IPS DF 19.7 (cell line): Measurements from ENCODE around the gene ADAM22.

Experiments used
- DNase-seq: peaks from one replicate; pipeline ENCODE4 v3.0.0-alpha.2; 2013; ENCODE audit warnings: low read depth, low spot score

ADAM22 gene

DNA sequence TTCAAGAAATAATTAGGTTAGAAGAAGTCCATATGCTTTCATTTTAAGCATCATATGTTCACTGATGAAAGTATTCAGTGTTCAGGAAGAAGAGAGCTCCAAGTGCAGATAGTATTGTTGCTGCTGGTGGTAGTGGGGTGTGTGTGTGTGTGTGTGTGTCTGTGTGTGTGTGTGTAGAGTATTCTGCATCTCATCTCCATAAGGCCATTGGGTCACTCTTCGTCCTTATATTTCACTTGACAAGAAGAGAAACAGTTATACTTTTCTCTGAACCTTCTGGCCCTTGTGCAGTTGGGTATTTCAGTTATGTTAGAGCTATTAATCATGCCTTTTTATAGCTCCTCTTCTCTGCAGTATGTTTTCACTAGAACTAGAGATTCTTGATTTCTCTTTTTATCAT is 26.2 kb downstream of the ADAM22 start:
- DNase-seq = no peak

- DNase-seq = no peak
Observed at GRCh38 chr7:87961754-87962153, 27.7 kb downstream of the ADAM22 start.

DNA sequence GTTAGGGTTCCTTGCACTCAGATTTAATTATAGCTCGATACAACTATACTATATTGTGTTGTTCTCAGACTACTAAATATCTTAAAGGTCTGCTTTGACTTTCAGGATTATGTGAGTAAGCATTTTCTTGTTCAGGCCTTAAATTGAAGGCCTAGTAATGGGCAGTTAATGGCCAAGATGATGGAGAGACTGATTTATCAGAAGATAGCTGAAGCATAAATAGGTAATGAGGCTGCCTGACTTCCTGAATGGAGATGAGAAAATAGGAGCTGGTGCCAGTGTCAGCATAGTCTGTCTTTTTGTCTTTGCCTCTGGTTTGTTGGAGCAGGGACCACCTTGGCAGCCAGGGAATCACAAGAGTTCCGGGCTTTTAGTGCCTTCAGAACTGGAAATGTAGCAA is 32.2 kb downstream of the ADAM22 start:
- no peak for DNase-seq

- DNase-seq = no peak
Observed at GRCh38 chr7:87968021-87968420, 34.0 kb downstream of the ADAM22 start.

DNA sequence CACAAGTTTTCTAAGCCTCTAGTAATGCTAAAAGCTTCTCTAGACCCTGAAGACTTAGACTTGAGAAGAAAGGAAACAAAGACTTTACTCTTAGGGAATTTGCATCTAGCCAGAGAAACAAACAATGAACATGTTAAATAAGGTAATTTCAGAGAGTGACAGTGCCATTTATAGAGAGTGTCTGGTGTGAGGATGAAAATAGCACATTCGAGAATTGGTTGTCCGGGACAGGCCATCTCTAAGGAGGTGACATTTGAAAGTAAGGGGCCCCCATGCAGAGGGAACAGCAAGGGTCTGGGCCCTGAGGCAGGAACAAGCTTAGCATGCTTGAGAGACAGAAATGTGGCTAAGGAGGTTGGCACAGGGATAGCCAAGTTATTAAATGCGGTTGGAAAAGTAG is 48.1 kb downstream of the ADAM22 start:
- DNase-seq = no peak

DNA sequence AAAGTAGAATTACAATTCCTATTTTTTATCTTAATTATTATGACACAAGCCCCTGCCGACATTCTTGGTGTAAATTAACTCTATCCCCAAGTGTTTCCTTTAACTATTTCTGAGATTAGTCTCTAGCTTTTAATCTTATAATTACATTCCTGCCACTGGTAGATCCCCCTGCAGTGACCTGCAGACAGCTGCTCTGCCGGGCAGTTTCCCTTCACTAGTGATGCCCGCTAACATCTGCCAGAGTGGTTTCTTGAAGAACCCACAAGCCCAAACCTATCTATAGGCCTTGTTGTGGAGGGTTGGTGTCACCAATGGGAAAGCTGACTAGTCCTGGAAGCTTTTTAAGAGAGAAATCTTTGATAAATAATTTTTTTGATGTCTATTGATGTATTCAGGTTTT is 50.0 kb downstream of the ADAM22 start:
- DNase-seq = no peak

DNA sequence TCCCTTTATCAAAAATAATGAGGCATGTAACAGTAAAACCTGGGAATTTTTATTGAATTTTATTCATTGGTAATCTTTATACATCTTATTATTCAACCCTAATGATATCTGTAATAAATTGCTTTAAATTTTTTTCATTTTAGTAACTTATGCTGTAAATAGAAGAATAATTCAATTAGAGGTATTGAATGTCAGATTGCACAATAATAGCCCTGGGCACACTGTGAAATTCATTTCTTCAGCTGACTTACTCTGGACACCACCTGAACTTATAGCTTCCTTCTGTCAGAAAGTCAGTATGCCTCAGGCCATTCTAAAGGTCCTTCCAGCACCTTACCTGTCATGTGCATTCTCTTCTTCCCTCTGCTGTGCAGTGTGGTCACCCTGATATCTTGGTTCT is 59.2 kb downstream of the ADAM22 start:
- no peak for DNase-seq

GRCh38 chr7:87999261-87999660 is 65.2 kb downstream of the ADAM22 start:
- DNase-seq = no peak

- no peak for DNase-seq
Observed at GRCh38 chr7:88001744-88002530, 67.9 kb downstream of the ADAM22 start.

DNA sequence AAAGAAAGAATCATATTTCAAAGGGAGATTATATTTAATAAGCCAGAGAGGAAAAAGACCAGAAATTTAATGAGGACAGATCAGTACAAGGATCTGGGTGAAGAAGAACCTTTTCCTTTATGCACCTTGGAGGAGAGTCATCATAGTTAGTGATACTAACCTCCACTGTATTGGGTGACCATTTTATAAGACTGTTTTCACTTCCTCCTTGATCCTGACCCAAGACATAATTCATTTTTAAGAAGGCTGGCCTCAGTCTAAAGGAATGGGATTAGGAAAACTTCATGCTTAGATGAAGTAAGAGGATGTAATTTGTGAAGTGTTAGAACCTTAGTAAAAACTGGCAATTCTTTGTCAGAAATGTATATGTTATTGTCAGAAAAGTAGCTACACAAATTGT is 68.6 kb downstream of the ADAM22 start:
- DNase-seq = no peak

- DNase-seq = no peak
Observed at GRCh38 chr7:88003581-88003980, 69.5 kb downstream of the ADAM22 start.

DNA sequence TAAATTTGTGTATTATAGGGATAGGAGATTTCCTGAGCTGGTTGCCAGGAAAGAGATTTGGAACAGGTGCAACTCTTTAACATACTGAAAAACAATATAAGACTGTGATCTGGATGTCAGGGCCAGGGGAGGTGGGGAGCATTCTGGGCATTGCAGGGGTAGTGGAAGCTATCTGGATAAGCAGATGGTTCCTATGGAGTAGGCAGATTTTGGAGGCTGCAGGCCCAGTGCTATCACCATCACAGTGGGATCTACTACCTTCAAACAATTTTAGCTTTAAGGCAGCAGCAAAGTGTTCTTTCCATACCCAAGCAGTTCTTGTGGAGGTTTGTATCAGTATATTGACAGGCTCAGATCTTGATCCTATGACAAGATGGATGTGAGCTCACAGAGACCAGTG is 71.1 kb downstream of the ADAM22 start:
- no peak for DNase-seq

DNA sequence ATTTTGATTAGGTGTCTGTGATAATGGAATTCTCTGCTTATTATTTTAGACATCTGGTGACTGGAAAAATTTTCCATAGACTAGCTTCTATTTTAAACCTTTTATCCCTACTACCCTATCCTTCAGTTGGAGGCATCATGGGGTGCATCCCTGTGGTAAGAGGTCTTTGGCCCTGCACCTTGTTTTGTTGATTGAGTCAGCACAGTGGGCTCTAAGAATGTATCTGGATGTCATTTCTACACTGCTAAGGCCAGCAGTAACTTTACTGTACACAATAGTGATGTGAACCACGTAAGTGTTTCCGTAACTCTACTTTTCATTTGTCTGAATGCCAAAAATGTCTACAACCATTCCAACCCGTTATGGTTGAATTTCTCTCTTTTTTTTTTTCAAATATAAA is 75.6 kb downstream of the ADAM22 start:
- DNase-seq = no peak

GRCh38 chr7:88012086-88012485 is 78.0 kb downstream of the ADAM22 start:
- DNase-seq = no peak

DNA sequence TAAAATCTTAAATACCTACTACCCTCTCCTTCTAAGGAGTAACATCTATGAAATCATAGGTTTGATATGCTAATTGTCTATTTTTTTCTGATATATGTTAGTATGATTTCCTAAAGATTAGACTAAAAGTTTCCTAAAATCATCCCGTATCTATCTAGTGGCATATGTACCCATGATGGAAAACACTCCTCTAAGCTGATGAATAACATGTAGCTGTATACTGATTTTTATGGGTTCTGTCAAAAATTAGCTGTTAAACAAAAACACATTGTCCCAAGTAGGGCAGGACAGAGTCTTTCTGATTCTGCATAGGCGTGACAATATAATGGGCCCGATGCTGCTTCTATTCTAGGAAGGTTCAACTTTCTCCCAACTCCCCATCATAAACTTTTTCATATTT is 79.9 kb downstream of the ADAM22 start:
- DNase-seq = no peak

DNA sequence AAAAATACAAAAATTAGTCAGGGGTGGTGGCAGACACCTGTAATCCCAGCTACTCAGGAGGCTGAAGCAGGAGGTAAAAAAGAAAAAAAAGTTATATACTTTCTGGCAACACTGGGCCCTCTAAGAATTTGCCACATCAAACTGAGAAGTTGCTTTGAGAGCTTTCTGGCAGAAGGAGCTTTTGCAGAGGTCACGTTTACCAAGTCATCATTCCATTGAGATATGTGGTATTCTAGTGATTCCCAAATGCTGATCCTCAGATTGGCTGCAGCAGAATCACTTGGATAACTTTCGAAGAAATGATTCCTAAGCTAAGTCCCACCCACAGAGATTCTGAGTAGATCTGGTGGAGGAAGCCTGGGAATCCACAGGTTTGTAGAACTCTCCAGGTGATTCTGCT is 80.5 kb downstream of the ADAM22 start:
- DNase-seq = no peak

DNA sequence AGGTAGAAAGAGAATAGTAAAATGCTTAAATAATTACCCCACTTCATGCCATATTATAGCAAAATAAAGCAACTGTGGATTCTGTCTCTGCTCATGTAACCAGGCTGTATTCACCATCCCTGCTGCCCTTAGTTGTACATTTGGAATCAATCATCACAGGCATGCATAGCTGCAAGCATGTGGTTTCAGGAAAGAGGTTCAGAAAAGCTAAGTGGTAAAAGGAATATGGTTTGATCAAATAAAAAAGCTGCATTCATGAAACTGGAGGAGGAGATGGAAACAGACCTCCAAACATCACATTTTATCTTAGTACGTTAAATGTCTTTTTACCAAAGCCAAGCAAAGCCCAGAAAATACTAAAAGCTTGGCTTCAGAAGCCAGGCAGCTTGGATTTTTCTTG is 81.3 kb downstream of the ADAM22 start:
- DNase-seq = no peak

- no peak for DNase-seq
Observed at GRCh38 chr7:88018501-88018900, 84.5 kb downstream of the ADAM22 start.

GRCh38 chr7:88020953-88021665 is 87.1 kb downstream of the ADAM22 start:
- DNase-seq = no peak

GRCh38 chr7:88027724-88028123 is 93.7 kb downstream of the ADAM22 start:
- DNase-seq = no peak

DNA sequence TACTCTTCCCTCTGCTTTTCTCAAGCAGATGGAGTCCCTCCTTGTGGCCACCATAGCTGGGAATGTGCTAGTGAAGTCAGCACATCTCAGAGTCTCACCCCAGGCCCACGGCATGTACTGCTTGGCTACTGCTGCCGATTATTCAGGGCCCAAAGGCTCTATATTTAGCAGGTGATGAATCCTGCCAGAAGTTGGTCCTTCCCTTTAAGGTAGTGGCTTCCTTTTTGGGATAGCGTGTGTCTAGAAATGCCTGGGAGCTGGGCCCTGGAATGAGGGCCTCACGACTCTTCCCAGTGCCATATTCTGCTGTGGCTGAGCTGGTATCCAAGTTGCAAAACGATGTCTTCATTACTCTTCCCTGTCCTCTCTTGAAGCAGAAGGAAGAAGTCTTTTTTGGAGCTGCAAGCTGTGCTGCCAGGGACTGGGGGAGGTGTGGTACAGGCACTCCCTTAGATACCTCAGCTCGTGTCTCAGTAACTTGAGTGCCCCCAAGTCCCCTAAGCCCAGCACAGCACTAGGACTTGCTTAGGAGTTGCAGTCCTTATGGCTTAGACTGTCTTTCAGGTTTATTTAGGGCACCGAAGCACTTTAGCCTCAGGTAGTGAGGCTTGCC is 100.1 kb downstream of the ADAM22 start:
- no peak for DNase-seq

GRCh38 chr7:88037050-88037449 is 103.0 kb downstream of the ADAM22 start:
- DNase-seq = no peak

DNA sequence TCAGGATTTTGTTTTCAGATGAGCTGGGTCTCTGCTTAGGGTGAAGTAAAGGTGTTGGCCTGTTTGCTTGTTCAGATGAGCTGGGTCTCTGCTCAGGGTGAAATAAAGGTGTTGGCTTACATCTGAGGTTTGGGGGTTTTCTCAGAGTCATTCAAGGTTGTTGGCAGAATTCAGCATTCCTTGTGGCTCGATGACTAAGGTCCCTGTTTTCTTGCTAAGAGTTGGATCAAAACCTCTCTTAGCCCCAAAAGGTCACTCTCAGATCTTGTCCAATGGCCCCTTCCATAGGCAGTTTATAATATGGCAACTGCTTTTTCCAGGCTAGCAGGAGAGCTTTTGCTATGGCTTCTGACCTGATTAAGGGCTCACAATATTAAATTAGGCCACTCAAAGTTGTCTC is 106.6 kb downstream of the ADAM22 start:
- DNase-seq = no peak
